T-helper 1 cell treated with Interleukin-12 subunit alpha and Interleukin-12 subunit beta and Interleukin-4 antibody, amounts not matched to agents 30 ng/mL and 1 ng/mL, for 36 hours (primary cell): ENCODE measurements around the gene GRIP2. TPM values are rescaled to one million over a fixed set of nuclear protein-coding genes. Genes with fewer than 3 reads are reported as not detected.

ENCODE experiments used
- total RNA-seq: library from RNA; stranded (reverse); gene quantifications from 2 replicates; pipeline ENCODE4 v1.2.3, GENCODE V29; 2022

Gene GRIP2
- total RNA-seq, 1 donor from 2014 or later, result 0.10 TPM

Other genes with a start within 250 kb of the GRIP2 start
- gene SLC6A6, start 137.7 kb downstream of the GRIP2 start, total RNA-seq, result 43.3 and 43.7 TPM in 2 replicates
- gene CCDC174, start 111.4 kb upstream of the GRIP2 start, total RNA-seq, result 22.3 and 24.1 TPM in 2 replicates
- 0.24 and 0.25 TPM in 2 replicates for gene C3orf20, start 134.8 kb upstream of the GRIP2 start, total RNA-seq